Kidney (tissue), 14 donors: ENCODE results near the gene IRGC. TPM values are rescaled to one million over a fixed set of nuclear protein-coding genes. Genes with fewer than 3 reads are reported as not detected.

Experiments used
- DNase-seq, 5 donors: peaks; one replicate each; pipeline ENCODE4 v3.0.0-alpha.2; 2013 to 2020
- FAIRE-seq: peaks from 2 replicates; lab custom pipeline; 2012; peaks lifted over from hg19 to GRCh38; lab: Jason Lieb, UNC
- H3K27ac ChIP-seq, 2 donors: one replicate each; pipeline ENCODE4 v1.7.0; 2013; ENCODE audit warnings: low read depth in 2 of 2, low read length in 2 of 2, inconsistent platforms in 1 of 2
- H3K27me3 ChIP-seq: one replicate; pipeline ENCODE4 v1.7.1; 2013; ENCODE audit warnings: low read length, inconsistent platforms; ENCODE audit not compliant: control insufficient read depth, insufficient read depth
- H3K36me3 ChIP-seq, 3 donors: one replicate each; pipeline versions ENCODE4 v1.7.0 to v1.7.1; 2013; ENCODE audit warnings: low read length in 3 of 3, control low read depth in 1 of 3, inconsistent platforms in 1 of 3; ENCODE audit not compliant: insufficient read depth in 3 of 3, control insufficient read depth in 2 of 3
- H3K4me1 ChIP-seq, 3 donors: one replicate each; pipeline versions ENCODE4 v1.7.0 to v1.7.1; 2013; ENCODE audit warnings: low read length in 3 of 3, inconsistent platforms in 1 of 3, low read depth in 1 of 3; ENCODE audit not compliant: control insufficient read depth in 2 of 3, insufficient read depth in 2 of 3
- H3K4me3 ChIP-seq, 3 donors: one replicate each; pipeline versions ENCODE4 v1.7.0 to v1.8.1; 2013; ENCODE audit warnings: low read length in 3 of 3, control low read depth in 1 of 3, inconsistent platforms in 1 of 3
- H3K9ac ChIP-seq, 3 donors: one replicate each; pipeline versions ENCODE4 v1.7.0 to v1.7.1; 2013; ENCODE audit warnings: low read length in 3 of 3, control low read depth in 1 of 3, inconsistent platforms in 1 of 3
- H3K9me3 ChIP-seq, 3 donors: one replicate each; pipeline versions ENCODE4 v1.7.0 to v1.7.1; 2013; ENCODE audit warnings: low read length in 3 of 3, control low read depth in 1 of 3, inconsistent platforms in 1 of 3; ENCODE audit not compliant: control insufficient read depth in 2 of 3, insufficient read depth in 1 of 3
- CTCF ChIP-seq: IDR thresholded peaks from 3 replicates; pipeline ENCODE4 v1.5.1; 2012; ENCODE audit warnings: mild to moderate bottlenecking, moderate library complexity, borderline replicate concordance; ENCODE audit not compliant: insufficient read depth; ENCODE audit errors: extremely low read depth
- intact Hi-C: fragments of 100-400 bp; cut with DNase I; formaldehyde crosslinking; loops from one replicate; pipeline ENCODE4 v1.11.1; 2022
- polyA plus RNA-seq: library from polyadenylated mRNA; stranded (reverse); fragments of 350-450 nt; fragmentation: Illumina TruSeq; extraction: RNeasy Lipid Tissue Mini Kit (QIAGEN cat#74804); gene quantifications from one replicate; pipeline ENCODE4 v1.2.3, GENCODE V29; 2014; ENCODE audit warnings: low read depth, low replicate concordance; ENCODE audit not compliant: insufficient read depth
- total RNA-seq: library from RNA; stranded (reverse); fragmentation: NEBNext Ultra II Directional; extraction: Animal tissue kit (Norgen Biotek cat#: 25700); gene quantifications from one replicate; pipeline ENCODE4 v1.2.1, GENCODE V29; 2021
- donor health status: control.
- donor health status: control.
- donor health status: control.
- donor health status: control.
- donor health status: control.
- donor health status: DM: yes; HTN: yes; CAD: no.
- donor health status: Normal renal cell carcinoma (clear cell type).

The IRGC gene
- total and polyA plus RNA-seq, 2 donors from 2014 or later = not detected

- FAIRE-seq (no peak), DNase-seq (no peak)
- intact Hi-C loops = no loop called here
- no peaks in the 10 kb centered on the region for H3K27me3 ChIP-seq
- no peaks in the 10 kb centered on the region for H3K4me1 ChIP-seq
- H3K27ac ChIP-seq = no peak overlapping the region
- no peaks in the 10 kb centered on the region for H3K36me3 ChIP-seq
- no peaks in the 10 kb centered on the region for H3K9me3 ChIP-seq
- no peak for TF ChIP-seq CTCF
- H3K9ac ChIP-seq = no peak overlapping the region
- no peak overlapping the region for H3K4me3 ChIP-seq
Measured at GRCh38 chr19:43720936-43721335, 5.1 kb downstream of the IRGC start.

- Histone ChIP-seq H3K27ac (no peak overlapping the region), H3K27me3 (no peaks in the 10 kb centered on the region), H3K9me3 (no peaks in the 10 kb centered on the region), H3K9ac (no peak overlapping the region), H3K36me3 (no peaks in the 10 kb centered on the region), H3K4me3 (no peak overlapping the region), H3K4me1 (no peaks in the 10 kb centered on the region)
- FAIRE-seq = no peak
- no peak for DNase-seq
- TF ChIP-seq CTCF = no peak
- intact Hi-C loops = no loop called here
Measured at GRCh38 chr19:43721469-43722048, 5.7 kb downstream of the IRGC start.

GRCh38 chr19:43723588-43723987, 7.7 kb downstream of the IRGC start:
- DNase-seq = no peak
- no peaks in the 10 kb centered on the region for H3K36me3 ChIP-seq
- H3K4me1 ChIP-seq = no peaks in the 10 kb centered on the region
- no peak for FAIRE-seq
- H3K27ac ChIP-seq = no peak overlapping the region
- H3K4me3 ChIP-seq = no peak overlapping the region
- no peaks in the 10 kb centered on the region for H3K27me3 ChIP-seq
- H3K9ac ChIP-seq = no peak overlapping the region
- H3K9me3 ChIP-seq = no peaks in the 10 kb centered on the region
- intact Hi-C loops = no loop called here
- peak; percentile 17 for TF ChIP-seq CTCF

GRCh38 chr19:43724896-43725295, 9.0 kb downstream of the IRGC start:
- intact Hi-C loops = no loop called here
- Histone ChIP-seq H3K4me1 (no peaks in the 10 kb centered on the region), H3K4me3 (no peak overlapping the region), H3K27ac (no peak overlapping the region), H3K36me3 (no peaks in the 10 kb centered on the region), H3K27me3 (no peaks in the 10 kb centered on the region), H3K9ac (no peak overlapping the region), H3K9me3 (no peaks in the 10 kb centered on the region)
- DNase-seq (no peak), FAIRE-seq (no peak)
- no peak for TF ChIP-seq CTCF
